D721Med (cell line): ENCODE measurements around the gene HTR3E.
"Not testable (repeated sequence)": the region's sequence is repeated elsewhere in the genome, so short reads cannot be mapped to it uniquely, and the experiment has no call there.

Experiments
- DNase-seq: peaks from one replicate; pipeline ENCODE4 v3.0.0; 2011; ENCODE audit warnings: low spot score; ENCODE audit not compliant: insufficient read length
- FAIRE-seq: peaks from 2 replicates; lab custom pipeline; 2011; peaks lifted over from hg19 to GRCh38; lab: Jason Lieb, UNC
- CTCF ChIP-seq: IDR thresholded peaks from 2 replicates; pipeline ENCODE4 v1.5.1; 2012; ENCODE audit warnings: mild to moderate bottlenecking, control low read depth; ENCODE audit not compliant: insufficient read depth; ENCODE audit errors: missing control alignments

Gene HTR3E

DNA sequence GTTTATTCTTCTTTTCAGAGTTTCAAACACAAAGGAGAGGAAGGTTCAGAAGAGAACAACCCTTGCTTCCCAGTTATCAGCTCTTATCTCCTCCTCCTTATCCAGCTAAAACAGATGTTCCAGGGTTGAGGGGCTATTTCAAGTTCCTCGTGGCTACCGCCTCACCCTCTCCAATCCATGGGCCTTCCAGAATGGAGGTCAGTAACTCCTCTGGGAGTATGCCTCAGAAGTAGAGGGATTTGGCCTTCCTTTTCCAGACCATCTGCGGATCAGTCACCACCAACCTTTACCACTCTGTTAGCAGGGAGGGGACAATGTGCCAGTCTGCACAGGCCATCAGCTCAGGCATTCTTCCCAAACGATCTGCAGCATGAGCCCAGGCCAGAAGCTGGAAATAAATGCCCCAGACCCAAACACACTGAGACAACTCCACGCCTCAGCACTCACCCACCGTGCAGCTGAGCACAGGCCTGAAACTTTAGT lies 29.2 kb upstream of the HTR3E start:
- FAIRE-seq (no peak), DNase-seq (no peak)
- TF ChIP-seq CTCF, result no peak

- DNase-seq, result no peak
- no peak for TF ChIP-seq CTCF
- no peak for FAIRE-seq
Measured at GRCh38 chr3:184068344-184068743, 28.5 kb upstream of the HTR3E start.

- not testable (repeated sequence) for DNase-seq, FAIRE-seq
Measured at GRCh38 chr3:184071142-184071541, 25.7 kb upstream of the HTR3E start.

DNA sequence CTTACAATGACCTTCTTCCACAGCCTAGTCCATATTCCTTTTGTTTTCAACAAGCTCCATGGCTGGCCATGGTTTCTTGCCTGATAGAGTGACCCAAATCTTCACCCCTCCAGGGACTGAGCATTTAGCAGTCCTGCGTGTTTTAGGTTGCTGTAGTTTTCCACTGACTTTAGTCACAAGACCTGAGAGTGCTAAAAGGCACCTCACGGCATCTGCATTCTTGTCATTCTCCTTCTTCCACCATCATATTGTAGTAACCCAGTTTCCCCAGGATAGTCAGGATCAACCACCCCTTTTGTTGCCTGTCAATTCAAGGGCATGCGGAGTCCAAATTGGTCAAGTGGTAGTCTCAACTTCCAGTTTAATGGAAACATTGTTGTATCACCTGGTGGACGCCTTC lies 23.2 kb upstream of the HTR3E start:
- no peak for FAIRE-seq
- TF ChIP-seq CTCF, result no peak
- DNase-seq, result no peak

DNA sequence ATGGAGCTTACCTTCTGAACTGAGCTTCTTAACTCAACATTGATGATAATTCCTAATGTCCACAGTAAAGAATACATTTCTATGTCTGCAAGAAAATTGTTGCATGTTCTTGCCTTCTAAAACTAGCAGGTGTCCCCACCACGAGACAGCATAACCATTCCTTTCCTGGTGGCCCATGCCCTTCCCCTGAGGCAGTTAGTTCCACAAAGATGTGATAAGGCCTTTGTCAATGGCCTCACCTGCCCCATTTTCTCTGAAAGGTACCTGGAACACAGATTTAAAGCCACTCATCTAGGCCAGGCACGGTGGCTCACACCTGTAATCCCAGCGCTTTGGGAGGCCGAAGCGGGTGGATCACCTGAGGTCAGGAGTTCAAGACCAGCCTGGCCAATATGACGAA lies 21.0 kb upstream of the HTR3E start:
- TF ChIP-seq CTCF, result no peak
- no peak for DNase-seq
- FAIRE-seq, result no peak

- no peak for FAIRE-seq
- no peak for DNase-seq
- no peak for TF ChIP-seq CTCF
Measured at GRCh38 chr3:184077881-184078280, 19.0 kb upstream of the HTR3E start.

GRCh38 chr3:184078851-184079250 lies 18.0 kb upstream of the HTR3E start:
- FAIRE-seq (no peak), DNase-seq (no peak)
- no peak for TF ChIP-seq CTCF
